SK-MEL-5 (cell line): Measurements from ENCODE around the gene NUCB1. TPM values are rescaled to one million over a fixed set of nuclear protein-coding genes. Genes with fewer than 3 reads are reported as not detected.
A peak's percentile ranks its signal among the peaks of the same experiment; 100 is the strongest.
"Not testable (repeated sequence)": the region's sequence is repeated elsewhere in the genome, so short reads cannot be mapped to it uniquely, and the experiment has no call there.

ENCODE experiments used
- DNase-seq: peaks from one replicate; pipeline ENCODE4 v3.0.0-alpha.2; 2016; ENCODE audit warnings: low read depth, low spot score
- in situ Hi-C: cut with HindIII; loops from 2 replicates; pipeline ENCODE4 v1.10.0; 2016; ENCODE audit warnings: low sequenced_read_pairs, high pct_unique_total_duplicates, low pct_unique_long_range_greater_than_20kb
- total RNA-seq: library from RNA; depleted of rRNA; stranded (reverse); fragments of >200 nt; shearing (Covaris generic); gene quantifications from 2 replicates; pipeline ENCODE4 v1.2.3, GENCODE V29; 2014

Gene NUCB1
- total RNA-seq, 1 experiment from 2014 or later, result 164 TPM

GRCh38 chr19:48920949-48921348 lies 20.8 kb downstream of the NUCB1 start:
- in situ Hi-C loops, result no loop called here
- DNase-seq, result no peak

GRCh38 chr19:48921721-48922500 lies 21.8 kb downstream of the NUCB1 start:
- no peak for DNase-seq
- in situ Hi-C loops, result no loop called here

GRCh38 chr19:48922548-48923490 lies 22.7 kb downstream of the NUCB1 start:
- in situ Hi-C loops, result no loop called here

GRCh38 chr19:48925240-48925843 lies 25.2 kb downstream of the NUCB1 start:
- DNase-seq, result no peak
- in situ Hi-C loops, result no loop called here

More at GRCh38 chr19:48922548-48923490, 22.7 kb downstream of the NUCB1 start:
- DNase-seq, result no peak

GRCh38 chr19:48925890-48926289 lies 25.8 kb downstream of the NUCB1 start:
- in situ Hi-C loops, DNase-seq: not testable (repeated sequence)

- peak; percentile 99 for DNase-seq
- in situ Hi-C loops, result no loop called here
Measured at GRCh38 chr19:48926909-48927308, 26.8 kb downstream of the NUCB1 start.

GRCh38 chr19:48927692-48928091 lies 27.6 kb downstream of the NUCB1 start:
- in situ Hi-C loops, result not testable (repeated sequence)
- DNase-seq, result peak; percentile 23

GRCh38 chr19:48928164-48929025 lies 28.3 kb downstream of the NUCB1 start:
- in situ Hi-C loops, result no loop called here

GRCh38 chr19:48933382-48933932 lies 33.3 kb downstream of the NUCB1 start, which contains the start of gene DHDH:
DHDH (plus strand) TSS chr19:48933699; CDS start chr19:48933722, 23 bp downstream.
- in situ Hi-C loops, result no loop called here
- DNase-seq, result peak; percentile 80

More at GRCh38 chr19:48928164-48929025, 28.3 kb downstream of the NUCB1 start:
- DNase-seq, result no peak

- in situ Hi-C loops, result no loop called here
Measured at GRCh38 chr19:48934837-48935236, 34.7 kb downstream of the NUCB1 start.

GRCh38 chr19:48935864-48936263 lies 35.8 kb downstream of the NUCB1 start:
- DNase-seq, result no peak
- in situ Hi-C loops, result no loop called here

More at GRCh38 chr19:48934837-48935236, 34.7 kb downstream of the NUCB1 start:
- DNase-seq, result no peak

GRCh38 chr19:48938256-48938655 lies 38.1 kb downstream of the NUCB1 start:
- in situ Hi-C loops, result no loop called here
- DNase-seq, result no peak

- no peak for DNase-seq
- in situ Hi-C loops, result no loop called here
Measured at GRCh38 chr19:48940902-48941301, 40.8 kb downstream of the NUCB1 start.

- in situ Hi-C loops, result no loop called here
- DNase-seq, result no peak
Measured at GRCh38 chr19:48943081-48943480, 43.0 kb downstream of the NUCB1 start.

GRCh38 chr19:48945415-48945814 lies 45.3 kb downstream of the NUCB1 start:
- no peak for DNase-seq
- in situ Hi-C loops, result no loop called here

GRCh38 chr19:48945817-48946216 lies 45.7 kb downstream of the NUCB1 start:
- DNase-seq, result no peak
- in situ Hi-C loops, result no loop called here
